ENCODE results near the gene PSMD2. TPM values are rescaled to one million over a fixed set of nuclear protein-coding genes. Genes with fewer than 3 reads are reported as not detected.
A peak's percentile ranks its signal among the peaks of the same experiment; 100 is the strongest.

PSMD2 gene
- total RNA-seq, 1 donor from 2014 or later = 232 TPM

DNA sequence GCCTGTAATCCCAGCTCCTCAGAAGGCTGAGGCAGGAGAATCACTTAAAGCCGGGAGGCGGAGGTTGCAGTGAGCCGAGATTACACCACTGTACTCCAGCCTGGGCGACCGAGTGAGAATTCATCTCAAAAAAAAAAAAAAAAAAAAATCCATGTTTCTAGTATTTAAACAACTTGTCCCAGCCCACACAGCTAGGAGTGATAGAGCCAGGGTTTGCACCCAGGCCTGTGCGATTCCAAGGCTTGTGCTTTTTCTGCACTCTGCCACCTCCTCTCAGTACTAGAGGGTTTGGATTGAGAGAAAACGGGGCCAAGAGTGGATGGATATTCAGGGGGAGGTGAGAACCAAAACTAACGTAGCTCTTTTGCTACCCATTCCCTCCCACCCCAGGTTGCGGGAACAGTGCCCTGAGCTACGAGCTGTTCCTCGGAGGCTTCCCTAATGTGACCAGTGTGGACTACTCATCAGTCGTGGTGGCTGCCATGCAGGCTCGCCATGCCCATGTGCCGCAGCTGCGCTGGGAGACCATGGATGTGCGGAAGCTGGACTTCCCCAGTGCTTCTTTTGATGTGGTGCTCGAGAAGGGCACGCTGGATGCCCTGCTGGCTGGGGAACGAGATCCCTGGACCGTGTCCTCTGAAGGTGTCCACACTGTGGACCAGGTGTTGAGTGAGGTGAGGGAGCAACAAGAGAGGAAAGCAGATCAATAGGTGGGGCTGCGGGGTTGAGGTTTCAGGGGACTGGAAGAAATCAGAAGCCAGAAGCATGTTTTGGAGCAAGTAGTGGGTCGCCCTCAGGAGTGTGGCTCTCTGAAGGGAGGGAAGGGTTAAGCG, 41.7 kb upstream of the PSMD2 start:
- TF ChIP-seq, protein P1, sequence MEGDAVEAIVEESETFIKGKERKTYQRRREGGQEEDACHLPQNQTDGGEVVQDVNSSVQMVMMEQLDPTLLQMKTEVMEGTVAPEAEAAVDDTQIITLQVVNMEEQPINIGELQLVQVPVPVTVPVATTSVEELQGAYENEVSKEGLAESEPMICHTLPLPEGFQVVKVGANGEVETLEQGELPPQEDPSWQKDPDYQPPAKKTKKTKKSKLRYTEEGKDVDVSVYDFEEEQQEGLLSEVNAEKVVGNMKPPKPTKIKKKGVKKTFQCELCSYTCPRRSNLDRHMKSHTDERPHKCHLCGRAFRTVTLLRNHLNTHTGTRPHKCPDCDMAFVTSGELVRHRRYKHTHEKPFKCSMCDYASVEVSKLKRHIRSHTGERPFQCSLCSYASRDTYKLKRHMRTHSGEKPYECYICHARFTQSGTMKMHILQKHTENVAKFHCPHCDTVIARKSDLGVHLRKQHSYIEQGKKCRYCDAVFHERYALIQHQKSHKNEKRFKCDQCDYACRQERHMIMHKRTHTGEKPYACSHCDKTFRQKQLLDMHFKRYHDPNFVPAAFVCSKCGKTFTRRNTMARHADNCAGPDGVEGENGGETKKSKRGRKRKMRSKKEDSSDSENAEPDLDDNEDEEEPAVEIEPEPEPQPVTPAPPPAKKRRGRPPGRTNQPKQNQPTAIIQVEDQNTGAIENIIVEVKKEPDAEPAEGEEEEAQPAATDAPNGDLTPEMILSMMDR (IDR thresholded peaks at IDR 0.05; ENCODE audit: unreplicated experiment) = no peak
- peaks cover 51% of the 10 kb centered on the region for H3K27me3 Mint-ChIP-seq (ENCODE audit: low read depth)
- DNase-seq (ENCODE audit: low spot score in 2 of 2, unreplicated experiment in 2 of 2) = no peak

DNA sequence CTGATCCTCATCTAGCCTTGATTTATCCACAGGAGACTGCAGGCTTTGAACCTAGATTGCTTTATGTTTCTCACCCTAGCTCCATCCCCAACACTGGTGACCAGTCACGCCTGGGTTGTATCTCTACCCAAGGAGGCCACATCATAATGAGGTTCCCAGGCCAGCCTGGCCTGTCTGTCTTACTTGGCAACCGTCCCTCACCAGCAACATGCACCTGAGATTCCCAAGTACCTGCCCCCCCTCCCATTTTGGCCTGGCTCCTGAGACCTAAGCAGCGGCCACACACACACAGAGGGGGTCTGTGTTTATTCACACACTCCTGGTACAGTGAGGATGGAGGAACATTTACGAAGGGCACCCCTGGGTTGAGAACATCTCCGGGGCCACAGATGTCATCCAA, 40.1 kb upstream of the PSMD2 start:
- peaks cover 15% of the 10 kb centered on the region for H3K4me1 Mint-ChIP-seq
- no peak for DNase-seq (ENCODE audit: low spot score in 2 of 2, unreplicated experiment in 2 of 2)
- TF ChIP-seq, protein P1 (IDR thresholded peaks at IDR 0.05; ENCODE audit: unreplicated experiment) = no peak
- H3K9me3 Mint-ChIP-seq = no peaks in the 10 kb centered on the region
- H3K36me3 Mint-ChIP-seq = peaks cover 14% of the 10 kb centered on the region
- H3K27ac Mint-ChIP-seq = no peak overlapping the region
- peak overlapping the region; percentile 43 for H3K4me3 Mint-ChIP-seq
- H3K27me3 Mint-ChIP-seq (ENCODE audit: low read depth) = peaks cover 64% of the 10 kb centered on the region

More for the DNA sequence above, 41.7 kb upstream of the PSMD2 start:
- Mint-ChIP-seq H3K4me3 (no peak overlapping the region), H3K9me3 (no peaks in the 10 kb centered on the region), H3K4me1 (peaks cover 13% of the 10 kb centered on the region), H3K36me3 (peaks cover 14% of the 10 kb centered on the region), H3K27ac (no peak overlapping the region)

DNA sequence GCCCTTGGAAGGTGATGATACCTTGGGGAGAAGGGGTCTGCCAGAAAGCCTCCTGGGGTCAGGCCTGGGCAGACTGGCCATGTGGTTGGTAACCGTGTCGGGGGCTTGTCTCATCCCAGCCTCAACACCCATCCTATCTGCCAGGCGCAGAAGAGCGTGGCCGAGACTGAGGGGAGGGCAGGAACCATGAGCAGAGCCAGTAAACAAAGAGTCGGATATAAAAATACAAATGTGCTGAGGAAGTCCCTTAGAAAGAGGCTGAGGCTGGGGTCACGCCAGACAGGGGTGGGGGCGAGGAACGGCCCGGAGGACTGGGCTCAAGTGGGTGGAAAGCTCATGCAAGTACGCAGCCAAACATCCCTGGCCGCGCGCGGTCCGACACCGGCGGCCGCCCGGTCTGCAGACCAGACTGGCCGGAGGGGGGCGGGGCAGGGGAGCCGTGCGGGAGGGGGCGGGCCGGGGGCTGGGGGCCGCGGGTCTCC, 39.6 kb upstream of the PSMD2 start:
- no peak overlapping the region for H3K27ac Mint-ChIP-seq
- H3K36me3 Mint-ChIP-seq = peaks cover 14% of the 10 kb centered on the region
- peaks cover 15% of the 10 kb centered on the region for H3K4me1 Mint-ChIP-seq
- peak overlapping the region; percentile 43 for H3K4me3 Mint-ChIP-seq
- no peak for DNase-seq (ENCODE audit: low spot score in 2 of 2, unreplicated experiment in 2 of 2)
- H3K9me3 Mint-ChIP-seq = no peaks in the 10 kb centered on the region
- TF ChIP-seq, protein P1 (IDR thresholded peaks at IDR 0.05; ENCODE audit: unreplicated experiment) = no peak
- peaks cover 69% of the 10 kb centered on the region for H3K27me3 Mint-ChIP-seq (ENCODE audit: low read depth)

DNA sequence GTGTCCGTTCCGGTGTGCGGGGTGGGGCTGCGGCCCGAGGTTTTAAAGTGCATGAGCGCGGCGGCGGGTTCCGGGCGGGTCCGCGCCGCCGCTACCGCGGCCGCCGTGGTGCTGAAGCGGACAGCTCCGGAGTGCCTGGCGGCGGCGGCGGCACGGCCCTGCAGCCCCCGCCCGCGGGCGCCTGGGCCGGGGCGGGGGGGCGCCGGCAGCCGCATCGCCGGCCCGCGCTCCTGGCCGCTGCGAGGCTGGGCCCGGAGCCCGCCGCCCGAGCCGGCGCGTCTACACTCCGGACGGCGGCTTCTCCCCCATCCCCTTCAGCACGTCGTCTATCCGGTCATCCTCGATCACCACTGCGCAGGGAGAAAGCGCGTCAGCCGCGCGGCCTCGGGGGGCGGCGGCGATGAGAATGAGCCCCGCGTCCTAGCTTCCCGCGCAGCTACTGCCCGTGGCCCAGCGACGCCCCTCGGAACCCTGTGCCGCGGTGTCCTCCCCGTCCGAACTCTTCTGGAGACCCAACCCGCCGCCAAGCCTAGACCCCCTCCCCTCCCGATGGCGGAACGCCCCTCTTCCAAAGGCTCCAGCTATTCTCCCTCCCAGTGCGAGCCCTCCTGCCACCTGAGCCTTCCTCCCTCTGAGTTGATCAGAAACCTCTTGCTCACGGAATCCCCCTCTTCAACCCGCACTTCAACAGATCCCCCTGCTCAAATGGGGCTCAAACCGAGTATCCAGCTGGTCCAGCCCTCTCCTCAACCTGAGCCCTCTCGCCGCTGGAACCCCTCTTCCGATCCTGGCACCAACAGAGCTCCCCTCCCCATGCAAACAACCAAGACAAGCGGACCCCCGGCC, 38.9 kb upstream of the PSMD2 start:
- DNase-seq (ENCODE audit: low spot score in 2 of 2, unreplicated experiment in 2 of 2) = peak; percentile 57 to 68
- TF ChIP-seq, protein P1 (IDR thresholded peaks at IDR 0.05; ENCODE audit: unreplicated experiment) = no peak
- H3K36me3 Mint-ChIP-seq = peaks cover 14% of the 10 kb centered on the region
- peaks cover 76% of the 10 kb centered on the region for H3K27me3 Mint-ChIP-seq (ENCODE audit: low read depth)
- H3K4me3 Mint-ChIP-seq = peak overlapping the region; percentile 65
- peaks cover 15% of the 10 kb centered on the region for H3K4me1 Mint-ChIP-seq
- no peak overlapping the region for H3K27ac Mint-ChIP-seq
- no peaks in the 10 kb centered on the region for H3K9me3 Mint-ChIP-seq

DNA sequence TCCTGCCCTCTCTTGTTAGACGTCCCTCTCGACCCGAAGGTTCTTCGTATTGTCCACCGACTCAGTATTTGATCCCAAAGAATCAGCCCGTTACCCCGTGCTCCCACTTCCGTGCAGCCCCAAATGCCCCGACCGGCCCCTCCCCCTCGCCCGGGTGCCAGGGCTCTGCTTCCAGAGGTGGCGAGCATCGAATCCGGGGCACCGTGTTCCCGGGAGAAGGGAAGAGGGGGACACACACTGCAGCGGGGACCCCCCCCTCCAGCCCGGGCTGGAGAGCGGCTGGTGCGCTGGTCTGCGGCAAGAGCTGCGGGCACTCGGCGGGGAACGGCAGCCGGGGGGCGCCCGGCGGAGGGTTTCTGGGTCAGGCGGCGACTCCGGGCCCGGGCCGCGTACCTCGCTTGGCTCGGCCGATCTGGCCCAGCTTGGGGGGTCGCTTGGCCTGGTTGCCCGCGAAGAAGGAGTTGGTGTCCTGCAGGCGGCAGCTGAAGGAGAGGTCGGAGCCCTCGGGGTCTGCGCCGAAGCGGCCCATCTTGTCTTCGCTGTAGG, 38.2 kb upstream of the PSMD2 start:
- H3K27me3 Mint-ChIP-seq (ENCODE audit: low read depth) = peaks cover 77% of the 10 kb centered on the region
- no peaks in the 10 kb centered on the region for H3K9me3 Mint-ChIP-seq
- H3K4me1 Mint-ChIP-seq = peaks cover 15% of the 10 kb centered on the region
- H3K4me3 Mint-ChIP-seq = peak overlapping the region; percentile 65
- TF ChIP-seq, protein P1 (IDR thresholded peaks at IDR 0.05; ENCODE audit: unreplicated experiment) = no peak
- no peak for DNase-seq (ENCODE audit: low spot score in 2 of 2, unreplicated experiment in 2 of 2)
- H3K27ac Mint-ChIP-seq = no peak overlapping the region
- H3K36me3 Mint-ChIP-seq = peaks cover 14% of the 10 kb centered on the region

Data from mesothelial cell of epicardium (in vitro differentiated cells).